DMS153 treated with DMSO at 0.1 percent for 48 hours (cell line): ENCODE data around the gene RANBP10.
"Not testable (repeated sequence)": the region's sequence is repeated elsewhere in the genome, so short reads cannot be mapped to it uniquely, and the experiment has no call there.

Source experiments
- DNase-seq: peaks from one replicate; lab custom pipeline; 2025; ENCODE audit not compliant: unreplicated experiment; lab: John Stamatoyannopoulos, UW

The RANBP10 gene

DNA sequence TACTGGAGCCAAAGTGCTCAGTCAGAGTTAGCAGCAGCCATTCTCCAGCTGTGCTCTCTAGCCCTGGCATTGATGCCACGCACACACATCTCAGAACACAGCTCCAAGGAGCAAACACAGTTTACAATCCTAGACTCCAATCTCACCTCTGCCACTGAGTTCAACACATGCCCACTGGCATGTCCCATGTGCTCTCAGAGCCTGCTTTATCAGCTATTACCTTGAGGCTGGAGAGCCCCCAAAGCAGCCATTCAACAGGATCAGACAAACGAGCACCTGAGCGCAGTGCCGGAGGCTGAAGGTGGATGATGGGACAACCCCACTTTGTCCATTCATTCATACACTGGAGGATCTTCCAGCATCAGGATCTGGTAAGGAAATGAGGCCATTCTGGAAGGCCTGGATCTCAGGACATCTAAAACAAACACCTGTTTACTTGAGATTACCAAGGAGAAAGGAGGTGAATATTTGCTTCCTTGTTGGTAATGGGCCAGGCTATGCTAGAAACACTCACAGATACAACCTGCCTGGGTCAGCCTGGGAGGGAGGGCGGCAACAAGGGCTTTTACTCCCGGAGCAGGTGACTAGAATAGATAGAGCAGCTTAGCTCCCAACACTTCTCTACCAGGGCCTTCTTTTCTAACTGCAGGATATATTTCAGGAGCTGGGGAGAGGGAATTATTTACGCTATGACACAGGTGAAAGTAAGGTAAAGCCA, 25.4 kb downstream of the RANBP10 start:
- DNase-seq = no peak

DNA sequence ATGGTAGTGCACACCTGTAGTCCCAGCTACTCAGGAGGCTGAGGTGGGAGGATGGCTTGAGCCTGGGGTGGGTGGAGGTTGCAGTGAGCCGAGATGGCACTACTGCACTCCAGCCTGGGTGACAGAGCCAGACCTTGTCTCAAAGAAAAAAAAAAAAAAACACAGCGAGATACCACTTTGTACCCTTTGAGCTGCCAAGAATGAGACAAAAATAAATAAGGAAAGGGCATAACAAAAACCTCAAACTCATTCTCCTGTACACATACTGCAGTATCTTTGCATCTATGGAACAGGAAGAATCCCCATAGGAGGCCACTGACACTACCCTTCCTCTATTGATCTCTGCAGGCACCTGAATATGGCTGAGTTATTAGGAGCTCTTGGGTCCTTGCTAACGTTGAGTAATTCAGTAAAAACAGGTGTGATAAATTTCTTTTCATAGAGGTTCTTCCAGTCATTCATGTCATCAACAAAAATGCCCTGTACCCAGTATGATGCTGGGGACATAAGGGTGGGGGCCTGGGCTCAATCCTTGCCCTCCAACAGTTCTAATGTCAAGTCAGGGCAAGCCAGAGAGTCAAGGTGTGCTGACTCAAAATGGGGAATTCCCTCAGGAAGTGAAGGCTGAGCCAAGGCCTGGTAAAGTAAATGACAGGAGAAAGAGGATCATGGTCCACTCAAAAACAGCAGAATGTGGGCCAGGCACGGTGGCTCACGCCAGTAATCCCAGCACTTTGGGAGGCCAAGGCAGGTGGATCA, 26.9 kb downstream of the RANBP10 start:
- DNase-seq = no peak

DNA sequence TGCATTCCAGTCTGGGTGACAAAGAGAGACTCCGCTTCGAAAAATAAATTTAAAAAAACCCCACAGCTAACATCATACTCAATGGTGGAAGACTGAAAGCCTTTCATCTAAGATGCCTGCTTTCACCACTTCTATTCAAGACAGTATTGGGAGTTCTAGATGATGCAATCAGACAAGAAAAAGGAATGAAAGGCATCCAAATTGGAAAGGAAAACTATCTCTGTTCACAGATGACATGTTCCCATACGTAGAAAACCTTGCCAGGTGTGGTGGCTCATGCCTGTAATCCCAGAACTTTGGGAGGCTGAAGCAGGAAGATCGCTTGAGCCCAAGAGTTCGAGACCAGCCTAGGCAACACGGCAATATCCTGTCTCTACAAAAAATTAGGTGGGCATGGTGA, 31.1 kb downstream of the RANBP10 start:
- DNase-seq = no peak

DNA sequence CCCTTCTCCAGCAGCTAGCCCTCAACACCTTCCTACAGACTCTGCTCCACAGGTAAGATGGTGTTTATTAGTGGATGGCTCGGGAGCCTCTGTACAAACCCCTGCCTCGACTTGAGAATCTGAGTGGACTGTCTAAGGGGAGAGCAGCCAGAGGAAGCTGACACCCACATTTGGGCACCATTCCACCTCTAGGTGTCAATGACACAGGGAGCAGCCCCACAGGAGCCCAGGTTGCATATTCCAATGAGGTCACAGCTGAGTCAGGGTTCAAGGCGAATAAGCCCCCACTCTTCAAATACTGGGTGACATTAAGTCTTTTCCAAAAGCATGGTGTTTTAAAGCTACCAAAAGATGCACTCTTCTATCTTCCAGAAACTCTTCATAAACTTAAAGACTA, 31.9 kb downstream of the RANBP10 start:
- no peak for DNase-seq

DNA sequence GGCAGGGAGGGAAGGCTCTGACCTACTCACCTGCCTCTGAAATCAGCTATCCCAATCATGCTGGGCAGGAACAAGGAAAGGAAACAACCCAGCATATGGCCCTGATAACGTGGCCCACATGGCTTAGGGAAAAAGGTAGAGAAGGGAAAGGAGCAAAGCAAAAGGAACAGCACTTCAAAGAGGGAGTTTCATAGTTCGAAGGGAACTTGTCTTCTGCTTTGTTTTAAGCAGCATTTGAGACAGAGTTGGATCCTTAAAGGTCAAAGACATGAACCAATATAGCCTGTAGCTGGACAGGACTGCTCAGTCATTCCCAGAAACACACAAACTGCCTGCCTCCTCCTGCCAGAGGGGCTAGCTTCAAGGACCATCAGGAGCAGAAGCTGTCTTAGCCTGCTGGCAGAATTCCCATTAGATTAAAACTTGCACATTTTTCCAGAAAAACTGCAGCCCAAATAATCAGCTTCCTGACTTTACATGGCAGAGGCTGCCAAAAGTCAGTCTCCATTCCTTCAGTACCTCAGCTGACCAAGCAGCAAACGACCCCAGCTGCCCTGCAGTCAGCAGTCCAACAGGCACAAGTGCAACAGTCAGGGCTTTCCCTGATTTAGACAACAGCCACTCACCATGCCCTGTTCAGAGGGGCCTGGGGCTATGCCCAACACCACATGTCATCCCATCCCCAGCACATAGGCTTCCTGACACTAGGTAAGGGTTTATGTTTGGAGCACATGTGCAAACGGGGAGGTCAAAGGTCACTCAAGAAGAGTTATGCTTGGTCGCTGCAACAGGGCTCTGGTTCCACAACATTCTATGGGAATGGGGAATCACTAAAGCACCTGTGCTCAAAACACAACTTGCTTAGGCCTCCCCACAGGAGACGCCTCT, 32.5 kb downstream of the RANBP10 start:
- DNase-seq = no peak

DNA sequence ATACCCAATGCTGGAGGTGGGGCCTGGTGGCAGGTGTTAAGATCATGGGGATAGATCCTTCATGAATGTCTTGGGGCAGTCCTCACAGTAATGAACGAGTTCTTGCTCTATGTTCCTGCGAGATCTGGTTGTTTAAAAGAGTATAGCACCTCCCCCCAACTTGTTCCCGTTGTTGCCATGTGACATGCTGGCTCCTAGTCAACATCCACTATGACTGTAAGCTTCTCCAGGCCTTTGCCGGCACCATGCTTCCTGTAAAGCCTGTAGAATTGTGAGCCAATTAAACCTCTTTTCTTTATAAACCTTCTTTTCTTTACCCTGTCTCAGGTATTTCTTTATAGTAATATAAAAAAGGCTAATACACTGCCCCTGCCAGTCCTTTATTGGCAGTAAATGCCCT, 33.3 kb downstream of the RANBP10 start:
- no peak for DNase-seq

DNA sequence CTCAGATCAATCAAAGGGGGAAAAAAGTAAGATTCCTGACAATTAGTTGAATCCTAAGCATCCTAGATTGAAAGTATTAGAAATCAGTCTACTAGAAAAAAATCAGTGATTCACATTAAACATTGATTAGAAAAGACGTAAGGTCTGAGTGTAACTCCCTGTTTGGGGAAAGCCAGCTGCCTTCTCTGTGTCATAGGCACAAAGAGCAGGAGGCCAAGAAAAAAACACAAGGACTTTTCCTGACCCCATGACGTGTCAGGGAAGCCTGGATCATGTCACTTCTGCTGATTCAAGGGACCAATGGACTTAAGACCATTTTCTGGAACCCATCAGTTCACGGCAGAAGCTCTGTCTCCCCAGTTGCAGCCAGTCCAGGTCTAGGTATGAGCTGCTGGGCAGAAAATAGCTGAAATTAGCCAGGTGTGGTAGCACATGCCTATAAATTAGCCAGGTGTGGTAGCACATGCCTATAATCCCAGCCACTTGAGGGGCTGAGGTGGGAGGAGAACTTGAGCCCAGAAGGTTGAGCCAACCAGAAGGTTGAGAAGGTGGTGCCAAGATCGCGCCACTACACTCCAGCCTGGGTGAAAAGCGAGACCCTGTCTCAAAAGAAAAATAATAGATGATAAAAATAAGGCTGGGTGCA, 35.9 kb downstream of the RANBP10 start:
- DNase-seq = no peak

DNA sequence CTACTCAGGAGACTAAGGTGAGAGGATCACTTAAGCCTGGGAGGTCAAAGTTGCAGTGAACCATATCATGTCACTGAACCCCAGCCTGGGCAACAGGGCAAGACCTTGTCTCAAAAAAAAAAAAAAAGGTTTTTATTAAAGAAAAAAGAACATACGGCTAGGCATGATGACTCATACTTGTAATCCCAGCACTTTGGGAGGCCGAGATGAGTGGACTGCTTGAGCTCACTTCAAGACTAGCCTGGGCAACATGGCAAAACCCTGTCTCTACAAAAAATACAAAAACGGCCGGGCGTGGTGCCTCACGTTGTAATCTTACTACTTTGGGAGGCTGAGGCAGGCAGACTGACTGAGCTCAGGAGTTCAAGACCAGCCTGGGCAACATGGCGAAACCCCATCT, 38.4 kb downstream of the RANBP10 start:
- no peak for DNase-seq

DNA sequence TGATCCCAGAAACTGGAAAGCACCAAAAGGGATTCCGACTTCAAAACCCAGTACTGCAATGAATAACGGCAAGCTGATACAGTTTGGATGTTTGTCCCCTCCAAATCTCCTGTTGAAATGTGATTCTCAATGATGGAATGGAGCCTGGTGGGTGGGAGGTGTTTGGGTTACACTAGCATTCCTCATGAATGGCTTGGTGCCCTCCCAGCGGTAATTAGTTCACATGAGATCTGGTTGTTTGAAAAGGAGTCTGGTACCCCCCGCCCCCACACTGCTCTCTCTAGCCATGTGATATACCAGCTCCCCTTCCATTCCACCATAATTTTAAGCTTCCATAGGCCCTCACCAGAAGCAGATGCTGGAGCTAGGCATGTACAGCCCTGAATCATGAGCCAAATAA, 40.1 kb downstream of the RANBP10 start:
- DNase-seq = no peak

DNA sequence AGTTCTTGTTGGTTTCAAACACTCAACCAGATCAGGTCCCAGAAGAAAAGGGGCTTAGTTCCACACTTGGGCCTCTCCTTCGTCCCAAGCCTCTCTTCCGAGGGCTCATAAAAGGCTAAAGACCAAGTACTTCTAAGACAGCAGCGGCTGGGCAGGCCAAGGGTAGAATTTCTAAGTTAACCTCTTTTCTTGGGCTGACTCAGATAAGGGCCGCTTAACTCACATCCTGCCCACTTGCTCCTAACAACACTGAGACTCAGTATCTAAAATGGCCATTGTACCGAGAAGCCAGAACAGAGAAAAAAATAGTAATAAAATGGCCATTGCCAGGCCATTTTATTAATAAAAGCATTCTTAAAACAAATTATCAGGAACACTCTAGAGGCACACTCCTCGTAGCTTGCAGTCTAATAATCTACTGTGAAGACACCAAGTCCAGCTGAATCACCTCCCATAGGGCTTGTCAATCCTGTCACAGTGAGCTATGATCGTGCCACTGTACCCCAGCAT, 42.1 kb downstream of the RANBP10 start:
- no peak for DNase-seq

DNA sequence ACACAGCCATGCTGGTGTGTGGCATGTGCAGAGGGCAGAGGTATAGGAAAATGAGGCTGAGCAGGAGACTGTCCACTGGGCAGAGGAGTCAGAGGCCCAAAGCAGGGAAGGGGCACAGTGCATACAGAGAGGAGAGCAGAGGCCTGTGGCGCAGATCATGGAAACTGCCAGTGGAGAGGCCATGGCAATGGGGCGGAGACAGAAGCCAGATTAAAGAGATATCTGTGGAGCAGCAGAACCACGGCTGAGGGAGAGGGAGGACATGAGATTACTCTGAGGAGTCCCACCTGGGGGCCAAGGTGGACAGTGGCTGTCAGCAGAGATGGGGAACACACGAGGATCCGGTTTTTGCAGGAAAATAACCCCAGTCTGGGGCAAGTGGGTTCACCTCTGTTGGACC, 43.3 kb downstream of the RANBP10 start:
- no peak for DNase-seq

DNA sequence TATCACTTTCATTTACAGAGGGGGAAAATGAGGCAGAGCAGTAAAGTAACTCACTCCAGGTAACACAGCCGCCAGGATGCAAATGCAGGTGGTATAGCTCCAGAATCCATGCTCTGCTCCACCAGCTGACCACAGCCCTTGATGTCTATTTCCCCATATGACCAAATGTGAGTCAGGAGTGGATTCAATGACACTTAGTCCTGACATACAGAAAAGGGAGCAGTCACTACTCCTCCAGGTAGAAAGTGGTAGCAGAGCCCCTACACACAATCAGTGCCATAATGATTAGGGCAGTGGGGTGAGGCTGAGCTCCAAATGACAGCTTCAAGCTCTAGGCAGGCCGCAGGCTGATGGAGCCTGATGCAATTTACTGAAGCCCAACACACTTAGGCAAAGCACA, 44.0 kb downstream of the RANBP10 start:
- no peak for DNase-seq

DNA sequence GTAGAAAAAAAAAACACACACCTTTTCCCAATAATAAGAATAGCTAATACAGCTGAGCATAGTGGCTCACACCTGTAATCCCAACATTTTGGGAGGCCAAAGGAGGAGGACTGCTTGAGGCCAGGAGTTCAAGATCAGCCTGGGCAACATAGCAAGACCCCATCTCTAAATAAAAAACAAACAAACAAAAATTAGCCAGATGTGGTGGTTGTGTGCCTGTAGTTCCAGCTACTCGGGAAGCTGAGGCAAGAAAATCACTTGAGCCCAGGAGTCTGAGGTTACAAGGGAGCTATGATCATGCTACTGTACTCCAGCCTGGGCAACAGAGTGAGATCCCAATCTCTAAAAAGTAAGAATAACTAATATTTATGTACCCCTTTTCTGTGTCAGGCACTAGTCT, 44.4 kb downstream of the RANBP10 start:
- no peak for DNase-seq

DNA sequence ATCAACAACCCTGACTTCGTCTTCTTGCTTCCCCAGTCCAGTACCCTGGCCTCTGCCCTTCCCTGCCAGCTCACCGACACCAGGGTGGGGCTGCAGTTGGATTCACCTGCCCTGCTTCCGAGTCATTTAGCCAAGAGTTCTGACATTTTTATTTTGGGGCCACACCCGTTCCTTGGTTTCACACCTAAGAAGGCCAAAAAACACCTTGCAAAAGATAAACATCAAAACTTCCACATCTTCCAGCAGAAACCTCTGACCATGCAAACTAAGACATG, 45.5 kb downstream of the RANBP10 start:
- no peak for DNase-seq

DNA sequence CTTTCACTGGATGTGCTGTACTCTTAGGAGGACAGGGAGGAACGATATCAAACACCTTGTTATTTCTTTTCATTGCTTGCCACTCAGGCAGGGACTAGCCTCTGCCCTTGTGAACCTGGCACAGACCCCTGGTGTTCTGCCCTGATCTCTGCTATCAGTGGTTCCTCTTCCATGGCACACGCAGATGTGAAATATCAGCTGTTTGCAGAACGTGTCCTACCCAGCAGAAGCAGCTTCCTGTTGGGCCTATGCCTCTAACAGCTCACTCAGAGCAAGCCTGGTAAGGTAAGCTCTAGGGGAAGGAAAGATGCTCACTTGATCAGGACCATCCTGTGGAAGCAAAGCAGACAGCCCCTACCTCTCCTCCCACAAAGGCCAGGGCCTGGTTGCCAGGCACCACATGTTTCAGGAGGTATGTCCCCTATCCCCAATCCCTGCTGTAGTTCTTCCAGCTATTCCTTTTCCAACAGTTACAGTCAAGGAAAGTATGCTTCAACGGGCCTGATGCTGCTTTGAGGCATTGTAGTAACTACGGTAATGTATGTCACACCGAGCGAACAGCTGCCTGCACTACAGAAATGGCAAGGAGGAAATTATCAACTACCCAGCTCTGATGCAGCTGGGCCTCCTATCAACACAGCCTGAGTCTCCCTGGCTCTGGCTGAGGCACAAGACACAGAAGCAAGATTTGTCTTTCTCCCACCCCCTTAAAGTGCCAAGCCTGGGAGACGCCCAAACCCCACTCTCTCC, 46.0 kb downstream of the RANBP10 start:
- DNase-seq = no peak

DNA sequence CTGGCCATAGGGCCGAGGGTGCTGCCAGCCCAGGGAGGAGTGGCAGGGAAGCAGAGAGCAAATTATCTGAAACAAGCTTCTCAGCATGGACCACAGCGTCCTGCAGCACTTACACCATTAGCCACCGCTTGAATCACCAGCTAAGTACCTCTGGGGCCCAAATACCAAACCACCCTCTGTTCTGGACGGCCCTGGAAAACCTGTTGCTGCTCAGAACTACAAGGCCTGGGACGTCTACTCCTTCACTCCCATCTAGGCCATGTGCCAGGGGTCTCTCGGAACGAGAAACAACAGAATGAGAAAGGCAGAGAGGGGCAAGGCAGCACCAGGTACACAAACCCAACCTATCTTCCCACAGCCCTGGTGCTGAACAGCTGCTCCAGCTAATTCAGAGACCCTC, 47.4 kb downstream of the RANBP10 start:
- no peak for DNase-seq

DNA sequence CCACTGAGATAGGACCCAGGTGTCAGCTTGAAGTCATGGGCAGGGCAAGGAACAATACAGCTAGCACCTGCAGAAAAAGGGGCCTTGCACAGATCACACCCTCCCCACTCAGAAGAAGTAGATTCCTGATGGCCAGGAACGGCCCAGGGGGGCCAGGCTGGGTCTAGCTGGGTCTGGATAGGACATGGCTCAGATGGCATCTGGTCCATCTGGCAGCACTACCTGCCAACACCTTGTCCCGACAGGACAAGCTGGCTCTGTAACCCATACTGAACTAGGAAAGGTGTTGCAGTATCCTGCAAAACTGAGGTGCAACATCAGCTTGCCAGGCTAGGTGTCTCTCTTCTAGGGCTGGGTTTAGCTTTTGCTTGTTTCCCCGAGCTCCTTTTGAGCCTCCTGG, 48.4 kb downstream of the RANBP10 start:
- no peak for DNase-seq

DNA sequence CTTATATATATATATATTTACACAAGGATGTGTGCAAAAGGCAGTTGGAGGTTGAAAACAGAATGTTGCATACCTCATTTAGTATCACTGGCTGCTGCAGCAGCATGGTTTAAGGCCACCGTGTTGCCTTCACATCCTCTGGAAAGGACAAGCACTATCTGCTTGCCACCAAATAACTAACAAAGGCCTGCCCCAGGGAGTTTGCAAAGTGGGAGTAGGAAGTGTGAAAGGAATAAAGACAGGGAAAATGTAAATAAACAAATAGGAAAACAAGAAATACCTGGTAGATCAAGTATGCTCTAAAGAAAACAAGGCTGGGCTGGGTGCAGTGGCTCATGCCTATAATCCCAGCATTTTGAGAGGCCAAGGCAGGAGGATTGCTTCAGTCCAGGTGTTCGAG, 53.7 kb downstream of the RANBP10 start:
- no peak for DNase-seq

DNA sequence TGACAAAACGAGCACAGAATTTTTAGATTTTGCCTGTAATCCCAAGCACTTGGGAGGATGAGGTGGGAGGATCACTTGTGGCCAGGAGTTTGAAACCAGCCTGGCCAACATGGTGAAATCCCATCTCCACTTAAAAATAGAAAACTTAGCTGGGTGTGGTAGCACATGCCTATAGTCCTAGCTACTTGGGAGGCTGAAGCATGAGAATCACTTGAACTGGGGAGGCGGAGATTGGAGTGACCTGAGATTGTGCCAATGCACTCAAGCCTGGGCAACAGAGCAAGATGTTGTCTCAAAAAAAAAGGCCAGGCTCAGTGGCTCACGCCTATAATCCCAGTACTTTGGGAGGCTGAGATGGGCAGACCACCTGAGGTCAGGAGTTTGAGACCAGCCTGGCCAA, 55.0 kb downstream of the RANBP10 start:
- DNase-seq = not testable (repeated sequence)

DNA sequence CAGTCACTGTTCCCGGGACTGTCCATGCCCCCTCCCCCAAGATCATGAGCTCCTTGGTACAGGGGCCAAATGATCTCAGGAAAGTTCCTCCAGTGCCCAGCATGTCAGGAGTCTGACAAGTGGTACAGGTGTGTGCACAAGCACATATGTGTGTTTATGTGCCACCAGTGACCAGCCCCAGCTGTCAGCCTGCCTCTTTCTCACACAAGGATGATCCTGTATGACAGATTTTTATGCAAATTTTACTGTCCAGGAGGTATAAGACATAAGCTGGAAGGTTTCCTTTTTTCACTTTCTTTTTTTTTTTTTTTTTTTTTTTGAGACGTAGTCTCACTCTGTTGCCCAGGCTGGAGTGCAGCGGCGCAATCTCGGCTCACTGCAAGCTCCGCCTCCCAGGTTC, 55.9 kb downstream of the RANBP10 start:
- DNase-seq = no peak
